Activated CD8-positive, alpha-beta T cell treated with anti-CD3 and anti-CD28 coated beads for 36 hours (primary cell): ENCODE results near the gene ATCAY. TPM values are rescaled to one million over a fixed set of nuclear protein-coding genes. Genes with fewer than 3 reads are reported as not detected.

Experiments used
- ATAC-seq: fragments of 200-7000 bp; cut with Tn5 transposase; one replicate; pipeline ENCODE4 v1.10.0; 2021; ENCODE audit warnings: mild to moderate bottlenecking, moderate library complexity
- CTCF ChIA-PET: fragments of 350-600 bp; sonication (Branson Sonifier 250); formaldehyde crosslinking; loops from one replicate; lab custom pipeline; 2021; ENCODE audit warnings: antibody characterized with exemption; lab: Charles Lee
- POLR2A ChIA-PET: fragments of 350-600 bp; sonication (Branson Sonifier 250); formaldehyde crosslinking; loops from one replicate; lab custom pipeline; 2021; ENCODE audit warnings: antibody characterized with exemption; lab: Charles Lee
- DNase-seq: peaks from one replicate; pipeline ENCODE4 v3.0.0-alpha.2; 2020
- H3K27ac Mint-ChIP-seq: one replicate; pipeline ENCODE4 v1.8.0; 2021; ENCODE audit warnings: mild to moderate bottlenecking, mixed read lengths
- H3K27me3 Mint-ChIP-seq: one replicate; pipeline ENCODE4 v1.8.0; 2021; ENCODE audit warnings: mixed read lengths
- H3K36me3 Mint-ChIP-seq: one replicate; pipeline ENCODE4 v1.8.0; 2021; ENCODE audit warnings: low read depth, mixed read lengths
- H3K4me1 Mint-ChIP-seq: one replicate; pipeline ENCODE4 v1.8.0; 2021; ENCODE audit warnings: low read depth, mixed read lengths
- H3K4me3 Mint-ChIP-seq: one replicate; pipeline ENCODE4 v1.8.0; 2021; ENCODE audit warnings: mild to moderate bottlenecking, moderate library complexity, mixed read lengths
- H3K9me3 Mint-ChIP-seq: one replicate; pipeline ENCODE4 v1.8.0; 2021; ENCODE audit warnings: mixed read lengths
- CTCF ChIP-seq: fragments of 200-600 bp; IDR thresholded peaks from one replicate; pipeline ENCODE4 v1.8.0; 2022; ENCODE audit warnings: antibody characterized with exemption, mild to moderate bottlenecking
- intact Hi-C: fragments of 100-400 bp; cut with micrococcal nuclease; formaldehyde crosslinking; loops from one replicate; pipeline ENCODE4 v1.10.0; 2022
- total RNA-seq, 2 experiments: library from RNA; stranded (reverse); gene quantifications; one replicate each; pipeline ENCODE4 v1.2.3, GENCODE V29; 2021

The ATCAY gene
- total RNA-seq, 2 experiments from 2014 or later = not detected

GRCh38 chr19:3862826-3863500 lies 17.5 kb upstream of the ATCAY start:
- TF ChIP-seq CTCF = no peak
- ATAC-seq = no peak
- no peak for DNase-seq
- ChIA-PET POLR2A (no interaction called here), CTCF (interaction anchor here (0.8 kb wide), 1 partner anchor 14 kb away, joined by 5 read pairs; no protein-coding TSS in a partner anchor)
- intact Hi-C loops = no loop called here
- H3K4me3 Mint-ChIP-seq = no peak overlapping the region
- H3K36me3 Mint-ChIP-seq = no peaks in the 10 kb centered on the region
- no peaks in the 10 kb centered on the region for H3K4me1 Mint-ChIP-seq
- peaks cover 12% of the 10 kb centered on the region for H3K27me3 Mint-ChIP-seq
- H3K9me3 Mint-ChIP-seq = no peaks in the 10 kb centered on the region
- no peak overlapping the region for H3K27ac Mint-ChIP-seq

GRCh38 chr19:3863648-3864047 lies 16.8 kb upstream of the ATCAY start:
- Mint-ChIP-seq H3K36me3 (no peaks in the 10 kb centered on the region), H3K27me3 (peaks cover 17% of the 10 kb centered on the region), H3K27ac (no peak overlapping the region), H3K4me1 (no peaks in the 10 kb centered on the region), H3K9me3 (no peaks in the 10 kb centered on the region), H3K4me3 (no peak overlapping the region)
- intact Hi-C loops = no loop called here
- ATAC-seq (no peak), DNase-seq (no peak)
- ChIA-PET POLR2A (no interaction called here), CTCF (no interaction called here)
- TF ChIP-seq CTCF = no peak

- peaks cover 29% of the 10 kb centered on the region for H3K27me3 Mint-ChIP-seq
- CTCF ChIA-PET = interaction anchor here (0.7 to 1.6 kb wide), 3 partner anchors 16 to 23 kb away, joined by 3 to 6 read pairs (median 3); no protein-coding TSS in a partner anchor
- H3K36me3 Mint-ChIP-seq = peaks cover 6% of the 10 kb centered on the region
- H3K9me3 Mint-ChIP-seq = no peaks in the 10 kb centered on the region
- POLR2A ChIA-PET = no interaction called here
- H3K4me3 Mint-ChIP-seq = no peak overlapping the region
- H3K27ac Mint-ChIP-seq = no peak overlapping the region
- no peak for DNase-seq
- TF ChIP-seq CTCF = no peak
- intact Hi-C loops = no loop called here
- no peak for ATAC-seq
- peaks cover 6% of the 10 kb centered on the region for H3K4me1 Mint-ChIP-seq
These were observed 13.4 kb upstream of the ATCAY start for GRCh38 chr19:3866910-3867638.

- H3K9me3 Mint-ChIP-seq = no peaks in the 10 kb centered on the region
- ChIA-PET CTCF (no interaction called here), POLR2A (no interaction called here)
- H3K4me1 Mint-ChIP-seq = peaks cover 6% of the 10 kb centered on the region
- DNase-seq = no peak
- H3K27ac Mint-ChIP-seq = no peak overlapping the region
- H3K4me3 Mint-ChIP-seq = no peak overlapping the region
- no peak for ATAC-seq
- intact Hi-C loops = no loop called here
- H3K27me3 Mint-ChIP-seq = peaks cover 30% of the 10 kb centered on the region
- H3K36me3 Mint-ChIP-seq = peaks cover 6% of the 10 kb centered on the region
- no peak for TF ChIP-seq CTCF
These were observed 12.3 kb upstream of the ATCAY start for GRCh38 chr19:3867971-3868769.
